Urothelium cell line (cell line): ENCODE results near the gene FGB.

Source experiments
- DNase-seq: peaks from one replicate; pipeline ENCODE4 v3.0.0; 2011; ENCODE audit warnings: low spot score, mixed read lengths
- FAIRE-seq: peaks from 2 replicates; lab custom pipeline; 2011; peaks lifted over from hg19 to GRCh38; lab: Jason Lieb, UNC

Gene FGB

GRCh38 chr4:154617820-154618317, 55.1 kb downstream of the FGB start:
- FAIRE-seq: no peak
- no peak for DNase-seq

GRCh38 chr4:154618708-154619315, 56.0 kb downstream of the FGB start:
- no peak for FAIRE-seq
- DNase-seq: peak; percentile 57

GRCh38 chr4:154620111-154620510, 57.3 kb downstream of the FGB start:
- FAIRE-seq: no peak
- DNase-seq: no peak
